22Rv1 (cell line): ENCODE results near the gene CD93.

Source experiments
- H3K27ac ChIP-seq: fragments of 450-650 bp; 2 replicates; pipeline ENCODE4 v1.5.1; 2017
- CTCF ChIP-seq: fragments of 450-650 bp; IDR thresholded peaks from 2 replicates; pipeline ENCODE4 v1.5.1; 2017; ENCODE audit warnings: mild to moderate bottlenecking
- ZFX ChIP-seq: fragments of 450-650 bp; IDR thresholded peaks from 2 replicates; pipeline ENCODE4 v1.6.1; 2017; ENCODE audit warnings: antibody characterized with exemption, borderline replicate concordance

CD93 gene

GRCh38 chr20:23114448-23115082 lies 28.4 kb upstream of the CD93 start:
- H3K27ac ChIP-seq = no peak overlapping the region
- no peak for TF ChIP-seq CTCF

- H3K27ac ChIP-seq = no peak overlapping the region
- TF ChIP-seq CTCF = no peak
- no peak for TF ChIP-seq ZFX
Measured at GRCh38 chr20:23114018-23114417, 27.9 kb upstream of the CD93 start.

- no peak overlapping the region for H3K27ac ChIP-seq
- TF ChIP-seq ZFX (no peak), CTCF (no peak)
Measured at GRCh38 chr20:23112595-23112994, 26.5 kb upstream of the CD93 start.

- H3K27ac ChIP-seq = no peak overlapping the region
- TF ChIP-seq ZFX = no peak
- no peak for TF ChIP-seq CTCF
Measured at GRCh38 chr20:23111944-23112342, 25.8 kb upstream of the CD93 start.

- no peak overlapping the region for H3K27ac ChIP-seq
- TF ChIP-seq CTCF (no peak), ZFX (no peak)
Measured at GRCh38 chr20:23111307-23111943, 25.3 kb upstream of the CD93 start.

- no peak overlapping the region for H3K27ac ChIP-seq
- TF ChIP-seq ZFX (no peak), CTCF (no peak)
Measured at GRCh38 chr20:23108871-23109270, 22.7 kb upstream of the CD93 start.

GRCh38 chr20:23107466-23107865 lies 21.3 kb upstream of the CD93 start:
- TF ChIP-seq CTCF (no peak), ZFX (no peak)
- H3K27ac ChIP-seq = no peak overlapping the region
